PC-9 (cell line): Measurements from ENCODE around the gene ACKR1.

Source experiments
- CTCF ChIP-seq: fragments of 200-600 bp; sonication (generic); conservative IDR thresholded peaks from 2 replicates; pipeline ENCODE4 v1.6.1; 2017; ENCODE audit warnings: mixed run types, antibody characterized with exemption, mild to moderate bottlenecking, moderate library complexity
- EZH2 ChIP-seq: fragments of 200-600 bp; sonication (generic); IDR thresholded peaks from 2 replicates; pipeline ENCODE4 v1.8.0; 2017; ENCODE audit warnings: antibody characterized with exemption, low read depth

GRCh38 chr1:159229260-159229885, 24.7 kb downstream of the ACKR1 start:
- TF ChIP-seq CTCF, result no peak
- TF ChIP-seq EZH2, result no peak
